GM18868 (cell line): ENCODE results near the gene ARF1.

ENCODE experiments used
- ATAC-seq: cut with Tn5 transposase; IDR thresholded peaks from one replicate; pipeline ENCODE4 v1.9.1; 2021; ENCODE audit warnings: mild to moderate bottlenecking, moderate library complexity; ENCODE audit not compliant: unreplicated experiment

The ARF1 gene

GRCh38 chr1:228048659-228049298 lies 33.7 kb upstream of the ARF1 start:
- ATAC-seq, result no peak

- ATAC-seq, result no peak
Observed at GRCh38 chr1:228050571-228051231, 31.8 kb upstream of the ARF1 start.

- no peak for ATAC-seq
Observed at GRCh38 chr1:228058172-228058948, 24.1 kb upstream of the ARF1 start.

- no peak for ATAC-seq
Observed at GRCh38 chr1:228058949-228059633, 23.4 kb upstream of the ARF1 start.

GRCh38 chr1:228059634-228060457 lies 22.7 kb upstream of the ARF1 start:
- ATAC-seq, result no peak

GRCh38 chr1:228060458-228061190 lies 21.9 kb upstream of the ARF1 start:
- ATAC-seq, result no peak

GRCh38 chr1:228061411-228062084 lies 21.0 kb upstream of the ARF1 start:
- no peak for ATAC-seq

- ATAC-seq, result no peak
Observed at GRCh38 chr1:228062085-228062791, 20.3 kb upstream of the ARF1 start.

GRCh38 chr1:228062812-228063211 lies 19.7 kb upstream of the ARF1 start:
- ATAC-seq, result no peak

GRCh38 chr1:228063251-228064191 lies 19.0 kb upstream of the ARF1 start:
- no peak for ATAC-seq

GRCh38 chr1:228064296-228064695 lies 18.2 kb upstream of the ARF1 start:
- ATAC-seq, result no peak

GRCh38 chr1:228064741-228065542 lies 17.6 kb upstream of the ARF1 start:
- ATAC-seq, result no peak

- ATAC-seq, result no peak
Observed at GRCh38 chr1:228065543-228066347, 16.8 kb upstream of the ARF1 start.

- no peak for ATAC-seq
Observed at GRCh38 chr1:228066416-228066815, 16.1 kb upstream of the ARF1 start.

GRCh38 chr1:228066891-228067654 lies 15.4 kb upstream of the ARF1 start:
- ATAC-seq, result no peak
